Lower leg skin (tissue), 4 donors: ENCODE data around the gene MS4A7. TPM values are rescaled to one million over a fixed set of nuclear protein-coding genes. Genes with fewer than 3 reads are reported as not detected.
"Not testable (repeated sequence)": the region's sequence is repeated elsewhere in the genome, so short reads cannot be mapped to it uniquely, and the experiment has no call there.

Experiments
- DNase-seq, 2 donors: peaks; one replicate each; pipeline ENCODE4 v3.0.0-alpha.2; 2019; ENCODE audit warnings: low spot score in 2 of 2
- H3K4me3 ChIP-seq: fragments of 200-600 bp; sonication (generic); 2 replicates; pipeline ENCODE4 v1.5.1; 2017; ENCODE audit warnings: mild to moderate bottlenecking, low read depth; ENCODE audit not compliant: poor library complexity, severe bottlenecking
- CTCF ChIP-seq, 3 donors: fragments of 450-650 bp; IDR thresholded peaks; one replicate each; pipeline ENCODE4 v1.5.1; 2016; ENCODE audit warnings: antibody characterized with exemption in 3 of 3, mild to moderate bottlenecking in 3 of 3, moderate library complexity in 2 of 3
- POLR2A ChIP-seq, 2 donors: fragments of 450-650 bp; IDR thresholded peaks; one replicate each; pipeline ENCODE4 v1.6.1; 2016 to 2017; ENCODE audit warnings: antibody characterized with exemption in 2 of 2, mild to moderate bottlenecking in 1 of 2, moderate library complexity in 1 of 2
- WGBS, 2 donors: methylation state at CpG; one replicate each; pipeline ENCODE4 v1.1.5; 2018; 5-methylcytosine and 5-hydroxymethylcytosine counted together
- intact Hi-C: fragments of 100-400 bp; cut with DNase I; formaldehyde crosslinking; loops from one replicate; pipeline ENCODE4 v1.15.0; 2023; ENCODE audit warnings: low total_unique reads
- total RNA-seq, 4 donors: library from RNA; depleted of rRNA; stranded (reverse); fragments of >200 nt; gene quantifications; one replicate each; pipeline ENCODE4 v1.1.0, GENCODE V29; 2016

Gene MS4A7
- total RNA-seq, 4 donors from 2014 or later: 2.4 to 5.7 (median 2.8) TPM

GRCh38 chr11:60348116-60348515, 30.2 kb upstream of the MS4A7 start:
- TF ChIP-seq CTCF (IDR thresholded peaks at IDR 0.05) (no peak), POLR2A (IDR thresholded peaks at IDR 0.05) (no peak)
- no peak for DNase-seq
- H3K4me3 ChIP-seq: no peak overlapping the region
- intact Hi-C loops: loop anchor here (1.0 kb wide), 1 partner anchor 47 kb away; no protein-coding TSS in a partner anchor
- 64 to 69% methylated on average over 2 of the region's 2 CpGs for WGBS, 2 donors

- H3K4me3 ChIP-seq: no peak overlapping the region
- DNase-seq: no peak
- TF ChIP-seq POLR2A (IDR thresholded peaks at IDR 0.05): no peak
- TF ChIP-seq CTCF (IDR thresholded peaks at IDR 0.05): no peak
- intact Hi-C loops: no loop called here
- 88% methylated on average over 1 of the region's 1 CpG for WGBS, 2 donors
These were observed 28.3 kb upstream of the MS4A7 start for GRCh38 chr11:60349990-60350389.

GRCh38 chr11:60357771-60358170, 20.6 kb upstream of the MS4A7 start:
- whole genome bisulfite sequencing, 2 donors: 22 to 27% methylated on average over 2 of the region's 2 CpGs
- H3K4me3 ChIP-seq: no peak overlapping the region
- intact Hi-C loops: no loop called here
- no peak for TF ChIP-seq POLR2A (IDR thresholded peaks at IDR 0.05)
- no peak for DNase-seq

- no peak for DNase-seq
- WGBS, 2 donors: 73 to 83% methylated on average over 4 of the region's 4 CpGs
- TF ChIP-seq POLR2A (IDR thresholded peaks at IDR 0.05): no peak
- TF ChIP-seq CTCF (IDR thresholded peaks at IDR 0.05): no peak
- intact Hi-C loops: no loop called here
- H3K4me3 ChIP-seq: no peak overlapping the region
These were observed 17.7 kb upstream of the MS4A7 start for GRCh38 chr11:60360621-60361020.

- no peak for TF ChIP-seq CTCF (IDR thresholded peaks at IDR 0.05)
- no peak for TF ChIP-seq POLR2A (IDR thresholded peaks at IDR 0.05)
- 32 to 36% methylated on average over 1 of the region's 1 CpG for WGBS, 2 donors
- H3K4me3 ChIP-seq: no peak overlapping the region
- DNase-seq: no peak
- intact Hi-C loops: no loop called here
These were observed 16.1 kb upstream of the MS4A7 start for GRCh38 chr11:60362241-60362640.

- intact Hi-C loops: no loop called here
- H3K4me3 ChIP-seq: no peak overlapping the region
- 54% methylated on average over 7 of the region's 7 CpGs for WGBS, 2 donors
- no peak for TF ChIP-seq POLR2A (IDR thresholded peaks at IDR 0.05)
- TF ChIP-seq CTCF (IDR thresholded peaks at IDR 0.05): no peak
- DNase-seq: peak in 1 of 2 donors; percentile 55
These were observed 14.5 kb upstream of the MS4A7 start for GRCh38 chr11:60363542-60364470.

- intact Hi-C loops, DNase-seq, H3K4me3 ChIP-seq: not testable (repeated sequence)
- WGBS, 2 donors: 86 to 88% methylated on average over 15 of the region's 15 CpGs
These were observed 11.9 kb upstream of the MS4A7 start for GRCh38 chr11:60366262-60366904.
